Tibial nerve (tissue), 4 donors: ENCODE data around the gene OR2B2.

ENCODE experiments used
- EP300 ChIP-seq, 2 donors: sonication (generic); formaldehyde crosslinking; IDR thresholded peaks; one replicate each; pipeline ENCODE4 v1.6.1; 2017; ENCODE audit warnings: antibody characterized with exemption in 2 of 2, mild to moderate bottlenecking in 1 of 2
- POLR2A ChIP-seq, 2 donors: fragments of 450-650 bp; IDR thresholded peaks; one replicate each; pipeline ENCODE4 v1.6.1; 2017; ENCODE audit warnings: antibody characterized with exemption in 2 of 2, mild to moderate bottlenecking in 2 of 2, moderate library complexity in 2 of 2
- TF ChIP-seq, protein P1 (sequence below), 5 experiments: fragments of 200-600 bp in 3 of 5; fragments of 450-650 bp in 2 of 5; sonication (generic) in 3 of 5; IDR thresholded peaks; one replicate each; pipeline ENCODE4 v1.5.1; 2016 to 2019; ENCODE audit warnings: antibody characterized with exemption in 5 of 5, mild to moderate bottlenecking in 3 of 5, moderate library complexity in 2 of 5

DNA sequence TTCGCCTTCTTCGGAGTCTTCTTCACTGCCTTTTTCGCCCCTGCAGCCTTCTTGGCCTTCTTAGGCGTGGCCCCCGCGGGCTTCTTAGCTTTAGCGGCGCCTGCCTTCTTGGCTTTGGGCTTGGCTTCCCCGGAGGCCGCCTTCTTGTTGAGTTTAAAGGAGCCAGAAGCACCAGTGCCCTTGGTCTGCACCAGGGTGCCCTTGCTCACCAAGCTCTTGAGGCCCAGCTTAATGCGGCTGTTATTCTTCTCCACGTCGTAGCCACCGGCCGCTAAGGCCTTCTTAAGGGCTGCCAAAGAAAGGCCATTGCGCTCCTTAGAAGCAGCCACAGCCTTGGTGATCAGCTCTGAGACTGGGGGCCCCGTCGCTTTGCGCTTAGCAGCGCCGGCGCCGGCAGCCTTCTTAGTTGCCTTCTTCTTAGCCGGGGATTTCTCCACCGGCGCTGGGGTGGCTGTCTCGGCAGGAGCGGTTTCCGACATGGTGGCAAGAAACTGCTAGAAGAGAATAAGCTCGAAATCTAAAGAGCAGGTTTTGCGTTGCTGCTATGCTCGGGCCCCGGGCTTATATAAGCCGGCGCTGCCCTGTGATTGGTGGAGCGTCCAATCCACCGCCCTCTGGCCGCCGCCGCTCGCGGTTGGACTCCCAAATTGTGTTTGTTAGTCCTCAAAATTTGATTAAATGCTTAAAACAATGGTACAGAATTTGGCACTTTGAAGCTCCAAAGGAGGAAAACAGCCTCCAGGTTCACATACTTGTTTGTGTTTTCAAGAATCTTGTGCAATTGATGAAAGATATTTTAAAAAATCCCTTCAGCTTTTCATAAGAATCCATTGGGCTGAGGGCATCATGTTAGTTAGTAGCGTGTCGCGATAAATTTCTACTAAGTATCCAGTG is 44.9 kb downstream of the OR2B2 start:
- TF ChIP-seq, protein P1, sequence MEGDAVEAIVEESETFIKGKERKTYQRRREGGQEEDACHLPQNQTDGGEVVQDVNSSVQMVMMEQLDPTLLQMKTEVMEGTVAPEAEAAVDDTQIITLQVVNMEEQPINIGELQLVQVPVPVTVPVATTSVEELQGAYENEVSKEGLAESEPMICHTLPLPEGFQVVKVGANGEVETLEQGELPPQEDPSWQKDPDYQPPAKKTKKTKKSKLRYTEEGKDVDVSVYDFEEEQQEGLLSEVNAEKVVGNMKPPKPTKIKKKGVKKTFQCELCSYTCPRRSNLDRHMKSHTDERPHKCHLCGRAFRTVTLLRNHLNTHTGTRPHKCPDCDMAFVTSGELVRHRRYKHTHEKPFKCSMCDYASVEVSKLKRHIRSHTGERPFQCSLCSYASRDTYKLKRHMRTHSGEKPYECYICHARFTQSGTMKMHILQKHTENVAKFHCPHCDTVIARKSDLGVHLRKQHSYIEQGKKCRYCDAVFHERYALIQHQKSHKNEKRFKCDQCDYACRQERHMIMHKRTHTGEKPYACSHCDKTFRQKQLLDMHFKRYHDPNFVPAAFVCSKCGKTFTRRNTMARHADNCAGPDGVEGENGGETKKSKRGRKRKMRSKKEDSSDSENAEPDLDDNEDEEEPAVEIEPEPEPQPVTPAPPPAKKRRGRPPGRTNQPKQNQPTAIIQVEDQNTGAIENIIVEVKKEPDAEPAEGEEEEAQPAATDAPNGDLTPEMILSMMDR (IDR thresholded peaks at IDR 0.05): no peak
- TF ChIP-seq POLR2A (IDR thresholded peaks at IDR 0.05) (peak in 1 of 2 donors; percentile 36), EP300 (IDR thresholded peaks at IDR 0.05) (peak in 1 of 2 donors; percentile 58)
